Measurements from ENCODE around the gene NPR3. TPM values are rescaled to one million over a fixed set of nuclear protein-coding genes. Genes with fewer than 3 reads are reported as not detected.

Gene NPR3
- total RNA-seq, 1 donor from 2014 or later: 3.8 TPM

DNA sequence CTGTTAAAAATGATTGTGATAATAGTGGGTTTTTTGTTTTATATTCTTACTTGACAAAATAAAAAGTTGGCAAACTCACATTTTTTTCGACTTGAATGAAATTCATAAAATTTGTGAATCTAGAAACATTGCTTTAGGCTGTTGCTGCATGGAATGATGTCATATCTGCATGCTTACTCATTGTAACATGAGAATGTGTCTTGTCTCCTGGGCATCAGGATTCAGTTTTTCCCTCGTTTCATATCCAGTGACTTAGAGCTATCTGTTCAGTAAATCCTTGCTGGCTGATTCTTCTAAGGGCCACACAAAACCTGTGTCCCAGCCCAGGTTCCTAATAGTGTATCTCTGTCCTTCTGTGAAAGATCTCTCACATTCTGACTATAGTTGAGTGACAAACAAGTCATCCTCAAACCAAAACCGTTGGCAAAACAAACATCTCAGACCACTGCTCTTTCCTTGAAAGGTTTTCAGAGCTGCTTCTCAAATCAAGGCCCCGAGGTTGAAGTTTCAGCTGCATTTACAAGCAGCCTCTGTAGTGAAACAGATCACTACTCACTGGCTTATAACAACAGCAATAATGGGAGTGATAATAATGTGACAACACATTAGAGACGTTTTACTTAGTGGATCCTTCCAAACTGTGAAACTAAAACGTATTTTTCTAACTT lies 95.0 kb downstream of the NPR3 start:
- Mint-ChIP-seq H3K9me3 (peaks cover 10% of the 10 kb centered on the region), H3K4me3 (no peak overlapping the region), H3K36me3 (no peaks in the 10 kb centered on the region), H3K27ac (peak overlapping the region; percentile 32), H3K4me1 (peaks cover 17% of the 10 kb centered on the region), H3K27me3 (ENCODE audit: low read depth) (peaks cover 5% of the 10 kb centered on the region)
- TF ChIP-seq, protein P1, sequence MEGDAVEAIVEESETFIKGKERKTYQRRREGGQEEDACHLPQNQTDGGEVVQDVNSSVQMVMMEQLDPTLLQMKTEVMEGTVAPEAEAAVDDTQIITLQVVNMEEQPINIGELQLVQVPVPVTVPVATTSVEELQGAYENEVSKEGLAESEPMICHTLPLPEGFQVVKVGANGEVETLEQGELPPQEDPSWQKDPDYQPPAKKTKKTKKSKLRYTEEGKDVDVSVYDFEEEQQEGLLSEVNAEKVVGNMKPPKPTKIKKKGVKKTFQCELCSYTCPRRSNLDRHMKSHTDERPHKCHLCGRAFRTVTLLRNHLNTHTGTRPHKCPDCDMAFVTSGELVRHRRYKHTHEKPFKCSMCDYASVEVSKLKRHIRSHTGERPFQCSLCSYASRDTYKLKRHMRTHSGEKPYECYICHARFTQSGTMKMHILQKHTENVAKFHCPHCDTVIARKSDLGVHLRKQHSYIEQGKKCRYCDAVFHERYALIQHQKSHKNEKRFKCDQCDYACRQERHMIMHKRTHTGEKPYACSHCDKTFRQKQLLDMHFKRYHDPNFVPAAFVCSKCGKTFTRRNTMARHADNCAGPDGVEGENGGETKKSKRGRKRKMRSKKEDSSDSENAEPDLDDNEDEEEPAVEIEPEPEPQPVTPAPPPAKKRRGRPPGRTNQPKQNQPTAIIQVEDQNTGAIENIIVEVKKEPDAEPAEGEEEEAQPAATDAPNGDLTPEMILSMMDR (IDR thresholded peaks at IDR 0.05; ENCODE audit: unreplicated experiment): no peak
- no peak for DNase-seq (ENCODE audit: low spot score in 2 of 2, unreplicated experiment in 2 of 2)

GRCh38 chr5:32808783-32809182 lies 97.7 kb downstream of the NPR3 start:
- Mint-ChIP-seq H3K36me3 (no peaks in the 10 kb centered on the region), H3K4me3 (no peak overlapping the region), H3K4me1 (peaks cover 17% of the 10 kb centered on the region), H3K27me3 (ENCODE audit: low read depth) (peaks cover 2% of the 10 kb centered on the region), H3K27ac (no peak overlapping the region), H3K9me3 (peaks cover 8% of the 10 kb centered on the region)
- TF ChIP-seq, protein P1 (IDR thresholded peaks at IDR 0.05; ENCODE audit: unreplicated experiment): no peak
- no peak for DNase-seq (ENCODE audit: low spot score in 2 of 2, unreplicated experiment in 2 of 2)

GRCh38 chr5:32810804-32811203 lies 99.7 kb downstream of the NPR3 start:
- H3K27me3 Mint-ChIP-seq (ENCODE audit: low read depth): peaks cover 2% of the 10 kb centered on the region
- H3K9me3 Mint-ChIP-seq: peaks cover 14% of the 10 kb centered on the region
- no peak for DNase-seq (ENCODE audit: low spot score in 2 of 2, unreplicated experiment in 2 of 2)
- no peak overlapping the region for H3K4me3 Mint-ChIP-seq
- H3K4me1 Mint-ChIP-seq: peaks cover 17% of the 10 kb centered on the region
- H3K27ac Mint-ChIP-seq: no peak overlapping the region
- TF ChIP-seq, protein P1 (IDR thresholded peaks at IDR 0.05; ENCODE audit: unreplicated experiment): no peak
- H3K36me3 Mint-ChIP-seq: no peaks in the 10 kb centered on the region

DNA sequence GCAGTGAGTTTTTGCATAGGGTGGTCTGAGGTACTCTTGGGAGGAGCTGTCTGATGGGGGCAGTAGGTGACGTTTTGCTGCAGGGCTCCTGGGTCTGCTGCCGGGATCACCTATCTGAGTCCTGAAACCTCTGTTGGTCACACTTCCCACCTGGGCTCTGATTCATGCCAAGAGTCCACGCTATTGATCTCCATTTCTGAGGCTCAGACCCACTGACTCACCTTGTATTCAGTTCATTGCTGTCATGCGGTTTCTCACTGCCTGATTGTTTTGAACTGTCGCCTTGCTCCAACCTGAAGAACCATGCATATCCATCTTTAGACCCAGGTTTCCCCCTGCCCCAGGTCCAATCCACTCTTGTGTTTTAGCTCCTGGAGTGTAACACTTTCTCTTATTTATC lies 101.3 kb downstream of the NPR3 start:
- H3K27ac Mint-ChIP-seq: no peak overlapping the region
- no peaks in the 10 kb centered on the region for H3K36me3 Mint-ChIP-seq
- DNase-seq (ENCODE audit: low spot score in 2 of 2, unreplicated experiment in 2 of 2): no peak
- H3K4me3 Mint-ChIP-seq: no peak overlapping the region
- TF ChIP-seq, protein P1 (IDR thresholded peaks at IDR 0.05; ENCODE audit: unreplicated experiment): no peak
- H3K4me1 Mint-ChIP-seq: peaks cover 11% of the 10 kb centered on the region
- peaks cover 5% of the 10 kb centered on the region for H3K27me3 Mint-ChIP-seq (ENCODE audit: low read depth)
- peaks cover 22% of the 10 kb centered on the region for H3K9me3 Mint-ChIP-seq

DNA sequence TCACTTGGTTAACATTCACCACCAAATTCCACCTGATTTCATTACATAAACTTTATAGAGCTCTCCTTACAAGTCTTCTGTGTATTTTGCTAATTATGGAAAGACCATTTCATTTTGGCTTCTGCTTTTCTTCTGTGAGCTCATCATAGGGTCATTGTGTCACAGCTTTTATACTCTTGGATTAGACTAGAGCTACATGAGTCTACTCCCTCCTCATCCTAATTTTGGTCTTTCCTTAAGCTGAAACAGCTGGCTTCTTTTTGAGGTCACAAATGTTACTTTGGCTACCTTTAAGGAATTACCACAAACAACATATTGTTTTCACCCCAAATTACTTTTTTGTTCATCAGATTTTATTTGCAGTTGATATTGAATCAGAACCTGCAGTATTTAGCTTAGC lies 103.0 kb downstream of the NPR3 start:
- TF ChIP-seq, protein P1 (IDR thresholded peaks at IDR 0.05; ENCODE audit: unreplicated experiment): no peak
- H3K27me3 Mint-ChIP-seq (ENCODE audit: low read depth): peaks cover 5% of the 10 kb centered on the region

More for the DNA sequence above, 103.0 kb downstream of the NPR3 start:
- H3K4me1 Mint-ChIP-seq: peaks cover under 1% of the 10 kb centered on the region
- no peak overlapping the region for H3K4me3 Mint-ChIP-seq
- DNase-seq (ENCODE audit: low spot score in 2 of 2, unreplicated experiment in 2 of 2): no peak
- H3K36me3 Mint-ChIP-seq: no peaks in the 10 kb centered on the region
- peaks cover 22% of the 10 kb centered on the region for H3K9me3 Mint-ChIP-seq
- H3K27ac Mint-ChIP-seq: no peak overlapping the region
